Measurements from ENCODE around the gene S1PR3.

The S1PR3 gene

GRCh38 chr9:88971131-88971960 lies 19.9 kb upstream of the S1PR3 start:
- Histone ChIP-seq H3K9me3 (ENCODE audit: control insufficient read depth, low read depth, low read length) (no peaks in the 10 kb centered on the region), H3K27ac (ENCODE audit: low read length) (no peak overlapping the region), H3K36me3 (ENCODE audit: control insufficient read depth, low read depth, low read length) (no peaks in the 10 kb centered on the region), H3K27me3 (ENCODE audit: control insufficient read depth, insufficient read depth, low read length) (no peaks in the 10 kb centered on the region), H3K4me1 (ENCODE audit: control insufficient read depth, low read depth, low read length) (peaks cover 3% of the 10 kb centered on the region), H3K9ac (ENCODE audit: low read length) (no peak overlapping the region), H3K4me3 (ENCODE audit: low read length) (no peak overlapping the region)

GRCh38 chr9:88972401-88972800 lies 18.9 kb upstream of the S1PR3 start:
- H3K4me1 ChIP-seq (ENCODE audit: control insufficient read depth, low read depth, low read length), result peaks cover 3% of the 10 kb centered on the region
- H3K4me3 ChIP-seq (ENCODE audit: low read length), result no peak overlapping the region
- no peaks in the 10 kb centered on the region for H3K9me3 ChIP-seq (ENCODE audit: control insufficient read depth, low read depth, low read length)
- no peaks in the 10 kb centered on the region for H3K27me3 ChIP-seq (ENCODE audit: control insufficient read depth, insufficient read depth, low read length)
- no peak overlapping the region for H3K27ac ChIP-seq (ENCODE audit: low read length)
- no peak overlapping the region for H3K9ac ChIP-seq (ENCODE audit: low read length)
- no peaks in the 10 kb centered on the region for H3K36me3 ChIP-seq (ENCODE audit: control insufficient read depth, low read depth, low read length)

GRCh38 chr9:88973281-88974045 lies 17.8 kb upstream of the S1PR3 start:
- Histone ChIP-seq H3K4me3 (ENCODE audit: low read length) (no peak overlapping the region), H3K9ac (ENCODE audit: low read length) (no peak overlapping the region), H3K4me1 (ENCODE audit: control insufficient read depth, low read depth, low read length) (peaks cover 3% of the 10 kb centered on the region), H3K27ac (ENCODE audit: low read length) (no peak overlapping the region), H3K9me3 (ENCODE audit: control insufficient read depth, low read depth, low read length) (no peaks in the 10 kb centered on the region), H3K36me3 (ENCODE audit: control insufficient read depth, low read depth, low read length) (no peaks in the 10 kb centered on the region), H3K27me3 (ENCODE audit: control insufficient read depth, insufficient read depth, low read length) (no peaks in the 10 kb centered on the region)

GRCh38 chr9:88974641-88975040 lies 16.6 kb upstream of the S1PR3 start:
- Histone ChIP-seq H3K27me3 (ENCODE audit: control insufficient read depth, insufficient read depth, low read length) (no peaks in the 10 kb centered on the region), H3K9ac (ENCODE audit: low read length) (no peak overlapping the region), H3K36me3 (ENCODE audit: control insufficient read depth, low read depth, low read length) (no peaks in the 10 kb centered on the region), H3K9me3 (ENCODE audit: control insufficient read depth, low read depth, low read length) (no peaks in the 10 kb centered on the region), H3K4me1 (ENCODE audit: control insufficient read depth, low read depth, low read length) (peaks cover 2% of the 10 kb centered on the region), H3K27ac (ENCODE audit: low read length) (no peak overlapping the region), H3K4me3 (ENCODE audit: low read length) (no peak overlapping the region)

- Histone ChIP-seq H3K4me3 (ENCODE audit: low read length) (no peak overlapping the region), H3K36me3 (ENCODE audit: control insufficient read depth, low read depth, low read length) (no peaks in the 10 kb centered on the region), H3K27ac (ENCODE audit: low read length) (no peak overlapping the region), H3K27me3 (ENCODE audit: control insufficient read depth, insufficient read depth, low read length) (no peaks in the 10 kb centered on the region), H3K9ac (ENCODE audit: low read length) (no peak overlapping the region), H3K4me1 (ENCODE audit: control insufficient read depth, low read depth, low read length) (no peaks in the 10 kb centered on the region), H3K9me3 (ENCODE audit: control insufficient read depth, low read depth, low read length) (peaks cover 5% of the 10 kb centered on the region)
These were observed 15.0 kb upstream of the S1PR3 start for GRCh38 chr9:88975966-88976889.

GRCh38 chr9:88976890-88977257 lies 14.4 kb upstream of the S1PR3 start:
- H3K36me3 ChIP-seq (ENCODE audit: control insufficient read depth, low read depth, low read length), result no peaks in the 10 kb centered on the region
- peaks cover 5% of the 10 kb centered on the region for H3K9me3 ChIP-seq (ENCODE audit: control insufficient read depth, low read depth, low read length)
- H3K4me1 ChIP-seq (ENCODE audit: control insufficient read depth, low read depth, low read length), result no peaks in the 10 kb centered on the region
- no peak overlapping the region for H3K4me3 ChIP-seq (ENCODE audit: low read length)
- no peaks in the 10 kb centered on the region for H3K27me3 ChIP-seq (ENCODE audit: control insufficient read depth, insufficient read depth, low read length)
- no peak overlapping the region for H3K9ac ChIP-seq (ENCODE audit: low read length)
- no peak overlapping the region for H3K27ac ChIP-seq (ENCODE audit: low read length)

- Histone ChIP-seq H3K4me3 (ENCODE audit: low read length) (no peak overlapping the region), H3K27me3 (ENCODE audit: control insufficient read depth, insufficient read depth, low read length) (no peaks in the 10 kb centered on the region), H3K9me3 (ENCODE audit: control insufficient read depth, low read depth, low read length) (peaks cover 5% of the 10 kb centered on the region), H3K27ac (ENCODE audit: low read length) (no peak overlapping the region), H3K36me3 (ENCODE audit: control insufficient read depth, low read depth, low read length) (no peaks in the 10 kb centered on the region), H3K9ac (ENCODE audit: low read length) (no peak overlapping the region), H3K4me1 (ENCODE audit: control insufficient read depth, low read depth, low read length) (no peaks in the 10 kb centered on the region)
These were observed 13.2 kb upstream of the S1PR3 start for GRCh38 chr9:88978034-88978433.

- Histone ChIP-seq H3K4me1 (ENCODE audit: control insufficient read depth, low read depth, low read length) (no peaks in the 10 kb centered on the region), H3K4me3 (ENCODE audit: low read length) (no peak overlapping the region), H3K9me3 (ENCODE audit: control insufficient read depth, low read depth, low read length) (peaks cover 5% of the 10 kb centered on the region), H3K36me3 (ENCODE audit: control insufficient read depth, low read depth, low read length) (no peaks in the 10 kb centered on the region), H3K27me3 (ENCODE audit: control insufficient read depth, insufficient read depth, low read length) (no peaks in the 10 kb centered on the region), H3K9ac (ENCODE audit: low read length) (no peak overlapping the region), H3K27ac (ENCODE audit: low read length) (no peak overlapping the region)
These were observed 12.2 kb upstream of the S1PR3 start for GRCh38 chr9:88979021-88979420.

GRCh38 chr9:88979791-88980190 lies 11.5 kb upstream of the S1PR3 start:
- Histone ChIP-seq H3K9me3 (ENCODE audit: control insufficient read depth, low read depth, low read length) (peaks cover 5% of the 10 kb centered on the region), H3K36me3 (ENCODE audit: control insufficient read depth, low read depth, low read length) (no peaks in the 10 kb centered on the region), H3K27me3 (ENCODE audit: control insufficient read depth, insufficient read depth, low read length) (no peaks in the 10 kb centered on the region), H3K4me1 (ENCODE audit: control insufficient read depth, low read depth, low read length) (no peaks in the 10 kb centered on the region), H3K27ac (ENCODE audit: low read length) (no peak overlapping the region), H3K4me3 (ENCODE audit: low read length) (no peak overlapping the region), H3K9ac (ENCODE audit: low read length) (no peak overlapping the region)

- H3K36me3 ChIP-seq (ENCODE audit: control insufficient read depth, low read depth, low read length), result no peaks in the 10 kb centered on the region
- no peaks in the 10 kb centered on the region for H3K4me1 ChIP-seq (ENCODE audit: control insufficient read depth, low read depth, low read length)
- H3K27me3 ChIP-seq (ENCODE audit: control insufficient read depth, insufficient read depth, low read length), result no peaks in the 10 kb centered on the region
- H3K9ac ChIP-seq (ENCODE audit: low read length), result no peak overlapping the region
- H3K4me3 ChIP-seq (ENCODE audit: low read length), result no peak overlapping the region
- peaks cover 5% of the 10 kb centered on the region for H3K9me3 ChIP-seq (ENCODE audit: control insufficient read depth, low read depth, low read length)
- H3K27ac ChIP-seq (ENCODE audit: low read length), result no peak overlapping the region
These were observed 10.5 kb upstream of the S1PR3 start for GRCh38 chr9:88980740-88981203.

GRCh38 chr9:88983865-88984542 lies 7.3 kb upstream of the S1PR3 start:
- Histone ChIP-seq H3K27ac (ENCODE audit: low read length) (no peak overlapping the region), H3K36me3 (ENCODE audit: control insufficient read depth, low read depth, low read length) (no peaks in the 10 kb centered on the region), H3K27me3 (ENCODE audit: control insufficient read depth, insufficient read depth, low read length) (no peaks in the 10 kb centered on the region), H3K4me3 (ENCODE audit: low read length) (no peak overlapping the region), H3K4me1 (ENCODE audit: control insufficient read depth, low read depth, low read length) (peaks cover 2% of the 10 kb centered on the region), H3K9me3 (ENCODE audit: control insufficient read depth, low read depth, low read length) (peaks cover 5% of the 10 kb centered on the region), H3K9ac (ENCODE audit: low read length) (no peak overlapping the region)
